Fibroblast of villous mesenchyme (primary cell): ENCODE results near the gene ANP32A. TPM values are rescaled to one million over a fixed set of nuclear protein-coding genes. Genes with fewer than 3 reads are reported as not detected.

ENCODE experiments used
- DNase-seq: peaks from one replicate; pipeline ENCODE4 v3.0.0-alpha.2; 2010; ENCODE audit warnings: low read depth
- H3K4me3 ChIP-seq: 2 replicates; pipeline ENCODE4 v1.5.1; 2011; ENCODE audit warnings: low read depth, mild to moderate bottlenecking, low read length
- CTCF ChIP-seq: IDR thresholded peaks from 2 replicates; pipeline ENCODE4 v1.5.1; 2012; ENCODE audit warnings: low read depth, mild to moderate bottlenecking, low read length; ENCODE audit not compliant: insufficient read depth
- total RNA-seq: library from RNA; depleted of rRNA; stranded (reverse); fragments of >200 nt; gene quantifications from 2 replicates; pipeline ENCODE4 v1.2.3, GENCODE V29; 2012

Gene ANP32A
- total RNA-seq, 1 donor = 38.0 TPM

- no peak for TF ChIP-seq CTCF
- DNase-seq = no peak
- no peak overlapping the region for H3K4me3 ChIP-seq
These were observed 29.8 kb downstream of the ANP32A start for GRCh38 chr15:68790910-68791309.

DNA sequence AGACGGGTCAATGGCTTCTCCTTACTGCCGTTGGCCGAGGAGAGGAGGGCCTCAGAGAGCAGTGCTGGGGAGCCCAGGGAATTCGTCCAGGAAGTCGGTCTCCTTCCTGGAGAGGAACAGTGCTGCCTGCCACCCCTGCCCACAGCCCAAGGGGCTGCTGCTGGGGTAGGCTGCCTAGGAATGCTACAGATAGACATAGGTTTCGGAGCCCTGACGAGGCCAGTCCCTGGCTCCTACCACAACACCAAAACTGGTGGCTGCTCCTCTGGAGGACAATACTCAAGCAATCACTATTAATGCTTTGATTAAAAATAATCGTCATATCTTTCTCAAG is 30.5 kb downstream of the ANP32A start:
- TF ChIP-seq CTCF = no peak

GRCh38 chr15:68789534-68790241 is 31.0 kb downstream of the ANP32A start:
- no peak overlapping the region for H3K4me3 ChIP-seq
- peak; percentile 79 for DNase-seq
- no peak for TF ChIP-seq CTCF

More for the DNA sequence above, 30.5 kb downstream of the ANP32A start:
- no peak overlapping the region for H3K4me3 ChIP-seq
- no peak for DNase-seq

DNA sequence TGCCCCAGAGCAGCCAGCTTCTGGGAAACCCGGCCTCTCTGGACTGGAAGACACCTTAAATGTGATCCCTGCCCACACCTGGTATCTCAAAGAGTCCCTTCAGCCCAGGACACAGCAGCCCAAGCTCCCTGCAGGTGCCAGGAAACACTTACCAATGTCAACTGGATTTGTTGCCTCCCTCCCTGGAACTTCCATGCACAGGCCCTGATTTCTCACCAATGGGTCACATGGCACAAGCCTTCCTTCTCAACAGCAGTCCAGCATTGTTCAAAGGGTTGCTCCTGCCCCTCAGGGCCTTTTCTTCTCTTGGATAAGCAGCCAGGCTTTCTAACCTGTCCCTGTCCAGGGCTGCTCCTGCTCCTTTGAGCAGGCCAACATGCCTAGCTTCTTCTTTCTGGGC is 31.6 kb downstream of the ANP32A start:
- no peak for DNase-seq
- TF ChIP-seq CTCF = no peak
- H3K4me3 ChIP-seq = no peak overlapping the region

GRCh38 chr15:68788264-68788624 is 32.5 kb downstream of the ANP32A start:
- no peak overlapping the region for H3K4me3 ChIP-seq
- DNase-seq = no peak
- TF ChIP-seq CTCF = no peak

DNA sequence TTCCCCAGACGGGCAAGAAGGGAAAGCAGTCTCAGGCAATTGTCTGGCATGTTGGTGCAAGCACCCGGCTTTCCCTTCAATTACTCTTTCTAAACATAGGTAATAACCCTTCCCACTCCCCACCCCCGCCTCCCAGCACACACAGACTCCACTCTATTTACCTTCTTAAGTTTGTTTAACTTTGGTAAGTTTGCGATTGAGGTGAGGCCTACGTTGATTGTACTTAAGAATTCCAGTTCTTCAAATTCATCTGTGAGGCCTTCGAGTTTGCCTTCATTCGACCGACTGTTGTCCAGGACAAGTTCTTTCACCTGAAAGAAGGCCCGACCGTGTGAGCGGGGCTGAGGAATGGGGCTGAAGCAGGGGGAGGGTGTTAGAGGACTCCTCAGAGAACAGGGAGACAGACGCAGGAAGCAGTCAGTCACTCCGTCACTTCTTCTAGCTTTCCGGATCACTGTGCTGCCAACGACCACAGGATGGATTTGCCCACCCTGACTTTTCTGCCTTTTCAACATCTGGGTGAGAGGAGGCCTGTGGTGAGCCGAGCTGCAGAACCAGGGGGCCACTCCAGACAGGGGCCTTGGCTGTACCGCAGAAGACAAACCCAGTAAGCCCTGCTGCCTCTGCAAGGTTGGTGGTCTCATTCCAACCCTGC is 33.0 kb downstream of the ANP32A start:
- no peak for TF ChIP-seq CTCF
- no peak overlapping the region for H3K4me3 ChIP-seq
- DNase-seq = no peak
